ENCODE results near the gene KYNU. TPM values are rescaled to one million over a fixed set of nuclear protein-coding genes. Genes with fewer than 3 reads are reported as not detected.

KYNU gene
- total RNA-seq, 1 donor from 2014 or later = 0.21 TPM

DNA sequence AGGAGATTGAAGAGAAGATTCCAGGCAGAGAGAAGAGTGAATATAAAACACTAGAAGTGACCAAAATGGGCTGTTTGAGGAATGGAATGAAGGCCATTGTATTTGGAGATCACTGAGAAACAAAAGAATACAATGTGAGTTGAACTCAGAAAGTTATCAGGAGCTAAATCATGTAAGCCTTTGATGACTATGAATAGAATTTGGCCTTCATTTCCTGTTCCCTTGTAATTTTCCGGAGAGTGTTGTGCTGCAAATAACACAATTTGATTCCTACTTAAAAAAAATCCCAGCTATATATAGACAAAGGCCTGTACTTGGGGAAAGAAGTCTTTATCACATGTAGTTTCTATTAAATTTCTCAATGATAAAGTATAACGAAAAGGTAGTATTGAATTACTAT, 33.7 kb upstream of the KYNU start:
- Mint-ChIP-seq H3K36me3 (ENCODE audit: unreplicated experiment) (no peaks in the 10 kb centered on the region), H3K4me1 (ENCODE audit: unreplicated experiment) (peaks cover 7% of the 10 kb centered on the region), H3K27me3 (ENCODE audit: unreplicated experiment) (no peaks in the 10 kb centered on the region), H3K4me3 (ENCODE audit: unreplicated experiment) (no peak overlapping the region), H3K9me3 (ENCODE audit: unreplicated experiment) (no peaks in the 10 kb centered on the region), H3K27ac (ENCODE audit: unreplicated experiment) (no peak overlapping the region)
- no peak for DNase-seq (ENCODE audit: extremely low spot score, unreplicated experiment)
- TF ChIP-seq, protein P1, sequence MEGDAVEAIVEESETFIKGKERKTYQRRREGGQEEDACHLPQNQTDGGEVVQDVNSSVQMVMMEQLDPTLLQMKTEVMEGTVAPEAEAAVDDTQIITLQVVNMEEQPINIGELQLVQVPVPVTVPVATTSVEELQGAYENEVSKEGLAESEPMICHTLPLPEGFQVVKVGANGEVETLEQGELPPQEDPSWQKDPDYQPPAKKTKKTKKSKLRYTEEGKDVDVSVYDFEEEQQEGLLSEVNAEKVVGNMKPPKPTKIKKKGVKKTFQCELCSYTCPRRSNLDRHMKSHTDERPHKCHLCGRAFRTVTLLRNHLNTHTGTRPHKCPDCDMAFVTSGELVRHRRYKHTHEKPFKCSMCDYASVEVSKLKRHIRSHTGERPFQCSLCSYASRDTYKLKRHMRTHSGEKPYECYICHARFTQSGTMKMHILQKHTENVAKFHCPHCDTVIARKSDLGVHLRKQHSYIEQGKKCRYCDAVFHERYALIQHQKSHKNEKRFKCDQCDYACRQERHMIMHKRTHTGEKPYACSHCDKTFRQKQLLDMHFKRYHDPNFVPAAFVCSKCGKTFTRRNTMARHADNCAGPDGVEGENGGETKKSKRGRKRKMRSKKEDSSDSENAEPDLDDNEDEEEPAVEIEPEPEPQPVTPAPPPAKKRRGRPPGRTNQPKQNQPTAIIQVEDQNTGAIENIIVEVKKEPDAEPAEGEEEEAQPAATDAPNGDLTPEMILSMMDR (IDR thresholded peaks at IDR 0.05) = no peak

- TF ChIP-seq, protein P1 (IDR thresholded peaks at IDR 0.05) = no peak
- Mint-ChIP-seq H3K9me3 (ENCODE audit: unreplicated experiment) (no peaks in the 10 kb centered on the region), H3K36me3 (ENCODE audit: unreplicated experiment) (peaks cover 2% of the 10 kb centered on the region), H3K27ac (ENCODE audit: unreplicated experiment) (no peak overlapping the region), H3K4me3 (ENCODE audit: unreplicated experiment) (no peak overlapping the region), H3K27me3 (ENCODE audit: unreplicated experiment) (no peaks in the 10 kb centered on the region), H3K4me1 (ENCODE audit: unreplicated experiment) (peaks cover 6% of the 10 kb centered on the region)
- no peak for DNase-seq (ENCODE audit: extremely low spot score, unreplicated experiment)
These were observed 29.3 kb upstream of the KYNU start for GRCh38 chr2:142848023-142848606.

- Mint-ChIP-seq H3K4me1 (ENCODE audit: unreplicated experiment) (peaks cover 11% of the 10 kb centered on the region), H3K27me3 (ENCODE audit: unreplicated experiment) (no peaks in the 10 kb centered on the region), H3K36me3 (ENCODE audit: unreplicated experiment) (peaks cover 2% of the 10 kb centered on the region), H3K4me3 (ENCODE audit: unreplicated experiment) (no peak overlapping the region), H3K9me3 (ENCODE audit: unreplicated experiment) (no peaks in the 10 kb centered on the region), H3K27ac (ENCODE audit: unreplicated experiment) (no peak overlapping the region)
- TF ChIP-seq, protein P1 (IDR thresholded peaks at IDR 0.05) = no peak
- DNase-seq (ENCODE audit: extremely low spot score, unreplicated experiment) = no peak
These were observed 27.6 kb upstream of the KYNU start for GRCh38 chr2:142849820-142850219.

DNA sequence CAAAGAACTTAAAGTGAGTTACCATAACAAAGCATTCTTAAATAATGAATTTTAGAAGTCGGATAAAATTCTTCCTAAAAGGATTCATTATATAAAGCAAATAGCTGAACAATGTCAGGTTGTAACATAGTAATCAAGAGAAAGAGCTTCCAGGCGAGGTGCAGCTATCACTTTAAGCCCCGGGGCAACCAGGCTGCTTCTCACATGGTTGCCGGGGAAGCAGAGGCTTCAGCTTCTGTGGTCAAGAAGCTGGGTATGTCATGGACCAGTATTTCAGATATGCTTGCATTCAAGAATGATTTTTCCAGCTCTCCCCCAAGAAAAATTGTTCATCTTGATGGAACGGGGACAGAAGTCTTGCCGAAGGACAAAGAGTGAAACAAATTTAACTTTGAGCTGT, 23.6 kb upstream of the KYNU start:
- Mint-ChIP-seq H3K27ac (ENCODE audit: unreplicated experiment) (no peak overlapping the region), H3K9me3 (ENCODE audit: unreplicated experiment) (no peaks in the 10 kb centered on the region), H3K36me3 (ENCODE audit: unreplicated experiment) (peaks cover 2% of the 10 kb centered on the region), H3K27me3 (ENCODE audit: unreplicated experiment) (no peaks in the 10 kb centered on the region), H3K4me3 (ENCODE audit: unreplicated experiment) (no peak overlapping the region), H3K4me1 (ENCODE audit: unreplicated experiment) (peaks cover 35% of the 10 kb centered on the region)
- DNase-seq (ENCODE audit: extremely low spot score, unreplicated experiment) = no peak
- TF ChIP-seq, protein P1 (IDR thresholded peaks at IDR 0.05) = no peak

DNA sequence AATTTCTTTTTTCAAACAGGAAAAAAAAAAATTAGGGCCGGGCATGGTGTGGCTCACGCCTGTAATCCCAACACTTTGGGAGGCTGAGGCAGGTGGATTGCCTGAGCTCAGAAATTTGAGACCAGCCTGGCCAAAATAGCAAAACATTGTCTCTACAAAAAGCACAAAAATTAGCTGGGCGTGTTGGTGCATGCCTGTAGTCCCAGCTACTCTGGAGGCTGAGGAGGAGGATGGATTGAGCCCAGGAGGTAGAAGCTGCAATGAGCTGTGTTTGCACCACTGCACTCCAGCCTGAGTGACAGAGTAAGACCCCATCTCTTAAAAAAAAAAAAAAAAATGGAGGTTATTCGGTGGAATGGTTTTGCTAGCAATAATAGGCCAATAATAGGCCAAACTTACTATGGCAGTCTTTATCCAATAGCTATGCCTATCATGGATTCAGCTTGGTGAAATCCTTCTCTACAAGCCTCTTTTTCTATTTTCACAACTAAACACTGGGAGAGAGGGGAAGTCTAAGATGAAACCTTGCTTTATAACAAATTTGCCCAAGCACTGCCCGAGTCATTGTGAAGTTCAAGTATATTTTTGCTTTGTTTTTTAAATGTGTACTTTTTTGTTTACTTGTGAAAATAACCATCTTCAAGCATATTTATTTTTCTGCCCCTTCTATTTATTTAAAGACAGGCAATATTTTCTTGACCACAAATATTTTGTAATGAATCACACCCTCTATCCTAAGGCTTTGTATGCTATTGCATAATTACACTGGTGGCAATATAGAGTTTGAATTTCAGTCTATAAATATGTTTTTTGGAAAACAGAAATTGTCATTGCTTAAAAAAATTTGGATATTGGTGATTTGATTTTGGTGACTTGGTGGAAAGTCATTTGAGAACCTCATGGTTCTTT, 20.0 kb upstream of the KYNU start:
- no peaks in the 10 kb centered on the region for H3K27me3 Mint-ChIP-seq (ENCODE audit: unreplicated experiment)
- no peak for DNase-seq (ENCODE audit: extremely low spot score, unreplicated experiment)
- H3K36me3 Mint-ChIP-seq (ENCODE audit: unreplicated experiment) = no peaks in the 10 kb centered on the region
- TF ChIP-seq, protein P1 (IDR thresholded peaks at IDR 0.05) = no peak
- H3K4me3 Mint-ChIP-seq (ENCODE audit: unreplicated experiment) = no peak overlapping the region
- peaks cover 42% of the 10 kb centered on the region for H3K4me1 Mint-ChIP-seq (ENCODE audit: unreplicated experiment)
- no peaks in the 10 kb centered on the region for H3K9me3 Mint-ChIP-seq (ENCODE audit: unreplicated experiment)
- peak overlapping the region; percentile 3 for H3K27ac Mint-ChIP-seq (ENCODE audit: unreplicated experiment)
